Neutrophil (primary cell): ENCODE data around the gene TAS2R3.

Experiments
- H3K27ac ChIP-seq: fragments of 200-600 bp; sonication (generic); 2 replicates; pipeline ENCODE4 v1.5.1; 2016; ENCODE audit warnings: mild to moderate bottlenecking, moderate library complexity
- H3K27me3 ChIP-seq: fragments of 200-600 bp; sonication (generic); 2 replicates; pipeline ENCODE4 v1.6.0; 2016; ENCODE audit warnings: mild to moderate bottlenecking
- H3K36me3 ChIP-seq: fragments of 200-600 bp; sonication (generic); 2 replicates; pipeline ENCODE4 v1.5.1; 2017
- H3K4me1 ChIP-seq, 2 experiments: fragments of 200-600 bp in 1 of 2; sonication (generic) in 1 of 2; 1 replicate in 1 of 2; 2 replicates in 1 of 2; pipeline versions ENCODE4 v1.5.1 to v1.6.1; 2013 to 2016; ENCODE audit warnings: low read depth in 1 of 2, low read length in 1 of 2, mild to moderate bottlenecking in 1 of 2, moderate library complexity in 1 of 2; ENCODE audit not compliant: control insufficient read depth in 1 of 2, insufficient read depth in 1 of 2
- H3K4me3 ChIP-seq, 2 experiments: fragments of 200-600 bp in 1 of 2; sonication (generic) in 1 of 2; 1 replicate in 1 of 2; 2 replicates in 1 of 2; pipeline ENCODE4 v1.5.1; 2013 to 2016; ENCODE audit warnings: low read depth in 1 of 2, low read length in 1 of 2, mild to moderate bottlenecking in 1 of 2, moderate library complexity in 1 of 2
- H3K9me3 ChIP-seq: fragments of 200-600 bp; sonication (generic); 2 replicates; pipeline ENCODE4 v1.5.1; 2016
- TF ChIP-seq, protein P1 (sequence below): fragments of 200-600 bp; sonication (generic); IDR thresholded peaks from 2 replicates; pipeline ENCODE4 v1.5.1; 2016; ENCODE audit warnings: antibody characterized with exemption

The TAS2R3 gene

GRCh38 chr7:141763797-141764196, at the start of gene TAS2R3:
TSS of gene TAS2R3 (plus strand) at chr7:141764097. CDS start at chr7:141764159, 62 bp downstream.
- no peaks in the 10 kb centered on the region for H3K27me3 ChIP-seq
- H3K27ac ChIP-seq: no peak within 1 kb of the TSS
- TF ChIP-seq, protein P1, sequence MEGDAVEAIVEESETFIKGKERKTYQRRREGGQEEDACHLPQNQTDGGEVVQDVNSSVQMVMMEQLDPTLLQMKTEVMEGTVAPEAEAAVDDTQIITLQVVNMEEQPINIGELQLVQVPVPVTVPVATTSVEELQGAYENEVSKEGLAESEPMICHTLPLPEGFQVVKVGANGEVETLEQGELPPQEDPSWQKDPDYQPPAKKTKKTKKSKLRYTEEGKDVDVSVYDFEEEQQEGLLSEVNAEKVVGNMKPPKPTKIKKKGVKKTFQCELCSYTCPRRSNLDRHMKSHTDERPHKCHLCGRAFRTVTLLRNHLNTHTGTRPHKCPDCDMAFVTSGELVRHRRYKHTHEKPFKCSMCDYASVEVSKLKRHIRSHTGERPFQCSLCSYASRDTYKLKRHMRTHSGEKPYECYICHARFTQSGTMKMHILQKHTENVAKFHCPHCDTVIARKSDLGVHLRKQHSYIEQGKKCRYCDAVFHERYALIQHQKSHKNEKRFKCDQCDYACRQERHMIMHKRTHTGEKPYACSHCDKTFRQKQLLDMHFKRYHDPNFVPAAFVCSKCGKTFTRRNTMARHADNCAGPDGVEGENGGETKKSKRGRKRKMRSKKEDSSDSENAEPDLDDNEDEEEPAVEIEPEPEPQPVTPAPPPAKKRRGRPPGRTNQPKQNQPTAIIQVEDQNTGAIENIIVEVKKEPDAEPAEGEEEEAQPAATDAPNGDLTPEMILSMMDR: no peak
- no peak within 1 kb of the TSS for H3K4me3 ChIP-seq
- H3K4me1 ChIP-seq: peaks cover 12 to 16% of the 10 kb centered on the region in 2 experiments
- H3K36me3 ChIP-seq: peaks cover 6% of the 10 kb centered on the region
- H3K9me3 ChIP-seq: no peaks in the 10 kb centered on the region

DNA sequence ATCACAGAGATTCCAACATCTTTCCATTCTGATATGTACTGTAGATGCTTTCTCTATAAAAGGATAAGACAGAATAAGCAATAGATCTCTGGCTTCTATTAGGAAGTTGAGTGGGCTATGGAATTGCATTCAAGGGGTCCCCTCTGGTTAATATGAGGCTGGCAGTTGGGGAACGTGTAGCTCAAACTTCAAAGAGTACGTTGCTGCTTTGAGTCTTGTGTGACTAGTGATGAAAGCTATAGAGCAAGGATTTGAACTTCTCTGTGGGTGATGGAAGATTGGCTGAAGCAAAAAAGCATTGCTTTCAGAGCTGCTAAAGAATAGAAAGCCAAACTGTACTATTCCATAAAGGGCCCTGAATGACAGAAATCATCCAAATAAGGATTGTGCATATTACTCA, 49.3 kb upstream of the TAS2R3 start:
- no peaks in the 10 kb centered on the region for H3K36me3 ChIP-seq
- H3K27me3 ChIP-seq: no peaks in the 10 kb centered on the region
- no peak overlapping the region for H3K4me3 ChIP-seq
- TF ChIP-seq, protein P1: no peak
- no peak overlapping the region for H3K27ac ChIP-seq
- H3K9me3 ChIP-seq: no peaks in the 10 kb centered on the region
- no peaks in the 10 kb centered on the region for H3K4me1 ChIP-seq

GRCh38 chr7:141715018-141715417, 48.9 kb upstream of the TAS2R3 start:
- Histone ChIP-seq H3K27me3 (no peaks in the 10 kb centered on the region), H3K9me3 (no peaks in the 10 kb centered on the region), H3K36me3 (no peaks in the 10 kb centered on the region), H3K4me3 (no peak overlapping the region), H3K4me1 (no peaks in the 10 kb centered on the region), H3K27ac (no peak overlapping the region)
- TF ChIP-seq, protein P1: no peak

GRCh38 chr7:141715794-141716689, 47.9 kb upstream of the TAS2R3 start:
- H3K36me3 ChIP-seq: no peaks in the 10 kb centered on the region
- no peaks in the 10 kb centered on the region for H3K27me3 ChIP-seq
- no peaks in the 10 kb centered on the region for H3K9me3 ChIP-seq
- H3K4me1 ChIP-seq: no peaks in the 10 kb centered on the region
- H3K27ac ChIP-seq: no peak overlapping the region
- TF ChIP-seq, protein P1: no peak
- no peak overlapping the region for H3K4me3 ChIP-seq

- TF ChIP-seq, protein P1: no peak
- Histone ChIP-seq H3K4me3 (no peak overlapping the region), H3K9me3 (no peaks in the 10 kb centered on the region), H3K27me3 (no peaks in the 10 kb centered on the region), H3K27ac (no peak overlapping the region), H3K4me1 (no peaks in the 10 kb centered on the region), H3K36me3 (no peaks in the 10 kb centered on the region)
Observed at GRCh38 chr7:141717450-141717849, 46.4 kb upstream of the TAS2R3 start.
